Measurements from ENCODE around the gene IRF7.

Gene IRF7

DNA sequence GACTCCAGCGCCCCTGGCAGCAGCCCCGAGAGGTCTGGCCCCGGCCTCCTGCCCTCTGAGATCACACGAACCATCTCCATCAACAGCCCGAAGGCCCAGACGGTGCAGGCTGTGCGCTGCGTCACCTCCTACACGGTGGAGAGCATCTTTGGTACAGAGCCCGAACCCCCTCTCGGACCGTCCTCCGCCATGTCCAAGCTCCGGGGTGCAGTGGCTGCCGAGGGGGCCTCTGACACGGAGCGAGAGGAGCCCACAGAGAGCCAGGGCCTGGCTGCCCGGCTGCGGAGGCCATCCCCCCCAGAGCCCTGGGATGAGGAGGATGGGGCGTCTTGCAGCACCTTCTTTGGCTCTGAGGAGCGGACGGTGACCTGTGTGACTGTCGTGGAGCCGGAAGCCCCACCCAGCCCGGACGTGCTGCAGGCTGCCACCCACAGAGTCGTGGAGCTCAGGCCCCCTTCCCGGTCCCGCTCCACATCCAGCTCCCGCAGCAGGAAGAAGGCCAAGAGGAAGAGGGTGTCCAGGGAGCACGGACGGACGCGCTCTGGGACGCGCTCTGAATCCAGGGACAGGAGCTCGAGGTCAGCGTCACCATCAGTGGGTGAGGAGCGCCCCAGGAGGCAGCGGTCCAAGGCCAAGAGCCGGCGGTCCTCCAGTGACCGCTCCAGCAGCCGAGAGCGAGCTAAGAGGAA, 7.6 kb downstream of the IRF7 start:
- no peak for DNase-seq

DNA sequence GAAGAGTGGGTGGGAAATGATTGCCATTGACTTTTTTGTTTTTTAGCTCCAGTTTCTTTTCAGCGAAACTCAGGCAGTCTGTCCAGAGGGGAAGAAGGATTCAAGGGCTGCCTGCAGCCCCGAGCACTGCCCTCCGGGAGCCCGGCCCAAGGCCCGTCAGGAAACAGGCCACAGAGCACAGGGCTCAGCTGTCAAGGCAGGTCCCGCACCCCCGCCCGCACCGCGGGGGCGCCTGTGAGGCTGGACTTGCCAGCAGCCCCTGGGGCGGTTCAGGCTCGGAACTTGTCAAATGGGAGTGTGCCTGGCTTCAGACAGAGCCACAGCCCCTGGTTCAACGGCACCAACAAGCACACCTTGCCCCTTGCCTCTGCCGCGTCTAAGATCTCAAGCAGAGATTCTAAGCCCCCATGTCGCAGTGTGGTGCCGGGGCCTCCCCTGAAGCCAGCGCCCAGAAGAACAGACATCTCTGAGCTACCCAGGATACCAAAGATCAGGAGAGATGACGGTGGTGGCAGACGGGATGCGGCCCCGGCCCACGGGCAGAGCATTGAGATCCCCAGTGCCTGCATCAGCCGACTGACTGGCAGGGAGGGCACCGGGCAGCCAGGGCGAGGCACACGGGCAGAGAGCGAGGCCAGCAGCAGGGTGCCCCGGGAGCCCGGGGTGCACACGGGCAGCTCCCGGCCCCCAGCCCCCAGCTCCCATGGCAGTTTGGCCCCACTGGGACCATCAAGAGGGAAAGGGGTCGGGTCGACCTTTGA, 8.6 kb downstream of the IRF7 start:
- no peak for DNase-seq

DNA sequence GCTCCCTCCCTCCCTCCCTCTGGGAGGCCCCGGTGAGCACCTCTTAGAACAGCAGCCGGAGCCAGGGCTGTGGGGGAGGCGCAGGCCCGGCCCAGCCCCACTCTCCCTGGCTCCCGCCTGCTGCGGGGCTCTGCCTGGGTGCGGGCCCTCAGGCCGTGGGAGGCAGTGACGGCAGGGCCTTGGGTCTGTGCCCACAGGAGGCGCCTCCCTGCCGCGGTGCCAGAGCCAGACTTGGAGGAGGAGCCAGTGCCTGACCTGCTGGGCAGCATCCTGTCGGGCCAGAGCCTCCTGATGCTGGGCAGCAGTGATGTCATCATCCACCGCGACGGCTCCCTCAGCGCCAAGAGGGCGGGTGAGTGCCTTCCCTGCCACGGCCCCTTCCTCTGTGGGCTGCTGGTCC, 9.5 kb downstream of the IRF7 start:
- DNase-seq, result no peak

DNA sequence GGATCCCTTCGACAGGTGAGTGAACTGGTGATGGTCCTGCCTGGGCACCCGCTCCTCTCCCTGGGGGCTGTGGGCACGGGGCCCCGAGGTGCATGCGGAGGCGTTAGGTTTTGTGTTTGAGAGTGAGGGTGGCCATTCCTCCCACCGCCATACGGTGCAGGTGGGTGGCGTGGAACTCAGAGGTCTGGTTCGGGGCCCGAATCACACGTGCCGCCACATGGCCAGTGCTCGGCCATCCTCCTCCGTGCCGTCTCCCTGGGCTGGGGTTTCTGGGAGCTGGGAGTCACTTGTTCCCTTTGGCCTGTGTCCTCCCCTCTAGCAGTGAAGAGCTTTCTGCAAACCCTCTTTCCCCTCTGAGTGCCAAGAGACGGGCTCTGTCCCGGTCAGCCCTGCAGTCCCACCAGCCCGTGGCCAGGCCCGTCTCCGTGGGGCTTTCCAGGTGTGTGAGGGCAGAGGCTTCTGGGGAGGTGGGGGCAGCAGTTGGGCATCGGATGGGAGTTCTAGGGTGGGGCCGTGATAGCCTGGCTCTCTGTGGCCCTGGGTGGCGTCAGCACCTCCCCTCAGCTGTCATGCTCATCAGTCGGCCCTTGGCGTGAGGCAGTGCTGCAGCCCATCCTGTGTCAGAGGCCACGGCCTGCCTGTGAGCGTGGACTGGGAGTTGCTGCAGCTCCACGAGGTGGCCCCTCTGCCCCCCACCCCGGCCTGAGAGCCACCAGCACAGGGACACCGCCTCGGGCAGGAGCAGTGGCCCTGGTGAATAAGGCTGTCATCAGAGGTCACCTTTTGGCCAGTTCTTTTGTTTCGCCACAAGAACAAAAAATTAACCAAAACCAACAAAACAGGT, 10.2 kb downstream of the IRF7 start:
- DNase-seq, result no peak

DNA sequence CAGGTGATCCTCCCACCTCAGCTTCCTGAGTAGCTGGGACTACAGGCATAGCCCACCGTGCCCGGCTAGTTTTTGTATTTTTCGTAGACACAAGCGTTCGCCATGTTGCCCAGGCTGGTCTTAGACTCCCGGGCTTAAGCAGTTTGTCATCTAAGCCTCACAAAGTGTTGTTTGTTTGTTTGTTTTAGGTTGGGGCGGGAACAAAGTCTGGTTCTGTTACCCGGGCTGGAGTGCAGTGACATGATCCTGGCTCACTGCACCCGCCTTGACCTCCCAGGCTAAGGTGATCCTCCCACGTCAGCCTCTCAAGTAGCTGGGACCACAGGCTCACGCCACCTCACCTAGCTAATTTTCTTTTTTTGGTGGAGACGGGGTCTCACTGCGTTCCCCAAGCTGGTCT, 12.6 kb downstream of the IRF7 start:
- DNase-seq, result no peak

DNA sequence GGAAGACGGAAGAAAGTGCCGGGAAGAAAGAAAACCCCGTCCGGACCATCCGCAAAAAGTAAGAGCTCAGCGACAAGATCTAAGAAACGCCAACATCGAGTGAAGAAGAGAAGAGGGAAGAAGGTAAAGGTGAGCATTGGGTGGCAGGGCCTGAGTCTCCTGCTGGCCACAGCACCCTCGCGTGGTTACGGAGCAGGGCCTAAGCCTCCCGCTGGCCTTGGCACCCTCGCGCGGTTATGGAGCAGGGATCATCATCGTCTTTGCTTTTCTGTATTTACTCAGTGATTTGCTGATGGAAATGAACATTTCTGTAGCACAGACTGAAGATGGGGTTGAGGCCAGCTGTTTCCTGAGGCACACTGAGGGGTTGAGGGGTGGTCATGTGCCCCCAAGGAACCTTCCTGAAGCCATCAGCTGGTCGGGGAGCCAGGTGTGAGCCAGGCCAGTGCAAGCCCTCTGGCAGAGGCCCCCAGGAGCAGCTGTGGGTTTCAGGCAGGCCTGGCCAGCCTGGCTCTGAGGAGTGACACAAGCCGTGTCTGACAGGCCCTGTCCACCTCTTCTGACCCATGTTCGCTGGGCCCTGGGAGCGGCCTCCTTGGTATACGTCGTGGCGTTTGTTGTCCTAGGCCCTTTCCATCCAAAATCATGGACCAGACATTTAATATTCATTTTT, 14.0 kb downstream of the IRF7 start:
- DNase-seq, result no peak

DNA sequence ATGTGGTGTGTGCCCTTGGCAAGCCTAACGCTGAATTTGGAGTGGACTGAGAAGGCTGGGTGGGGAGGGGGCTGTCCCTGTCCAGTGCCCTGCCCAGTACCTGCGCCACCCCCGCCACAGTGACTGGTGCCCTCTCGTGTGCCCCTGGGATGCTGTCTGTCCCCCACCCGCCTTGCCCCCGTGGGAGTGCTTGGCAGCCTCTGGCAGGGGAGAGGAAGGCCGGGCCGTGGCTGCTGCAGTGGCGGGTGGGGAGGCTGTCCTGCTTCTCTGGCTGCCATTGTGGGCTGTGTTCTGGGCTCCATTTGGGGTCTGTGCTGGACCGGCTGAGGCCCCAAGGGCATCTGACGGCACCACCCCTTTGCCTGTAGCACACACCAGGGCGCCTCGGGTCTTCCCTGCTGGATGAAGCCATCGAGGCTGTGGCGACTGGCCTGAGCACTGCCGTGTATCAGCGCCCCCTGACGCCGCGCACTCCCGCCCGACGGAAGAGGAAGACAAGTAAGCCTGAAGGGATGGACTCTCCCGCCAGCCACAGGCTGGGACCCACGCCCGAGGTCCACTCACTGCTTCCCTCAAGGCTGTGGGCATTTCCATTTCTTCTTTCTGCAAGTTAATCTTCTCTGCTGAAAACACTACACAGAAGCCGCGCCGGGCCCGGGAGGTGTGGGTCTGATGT, 17.6 kb downstream of the IRF7 start:
- no peak for DNase-seq

DNA sequence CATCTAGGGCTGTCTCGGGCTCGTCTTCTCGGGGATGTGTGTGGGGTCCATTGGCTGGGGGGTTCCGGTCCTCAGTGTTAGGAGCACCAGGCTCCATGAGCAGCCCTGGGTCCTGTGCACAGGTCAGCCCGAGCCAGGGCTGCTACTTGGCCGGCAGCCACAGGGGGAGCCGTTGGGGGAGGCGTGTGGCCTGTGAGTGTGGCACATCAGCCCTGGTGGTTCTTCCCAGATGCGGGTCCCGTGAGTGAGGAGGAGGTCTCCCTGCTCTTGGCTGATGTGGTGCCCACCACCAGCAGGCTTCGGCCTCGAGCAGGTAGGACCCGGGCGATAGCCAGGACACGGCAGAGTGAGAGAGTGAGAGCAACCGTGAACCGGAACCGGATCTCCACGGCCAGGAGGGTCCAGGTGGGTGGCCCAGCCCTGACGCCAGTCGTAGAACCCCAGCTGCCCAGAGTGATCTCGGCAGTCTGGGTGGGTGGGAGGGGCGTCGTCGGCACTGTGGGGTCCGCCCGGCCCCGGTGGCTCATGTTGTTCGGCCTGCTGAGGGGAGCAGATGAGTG, 18.5 kb downstream of the IRF7 start:
- DNase-seq, result no peak

DNA sequence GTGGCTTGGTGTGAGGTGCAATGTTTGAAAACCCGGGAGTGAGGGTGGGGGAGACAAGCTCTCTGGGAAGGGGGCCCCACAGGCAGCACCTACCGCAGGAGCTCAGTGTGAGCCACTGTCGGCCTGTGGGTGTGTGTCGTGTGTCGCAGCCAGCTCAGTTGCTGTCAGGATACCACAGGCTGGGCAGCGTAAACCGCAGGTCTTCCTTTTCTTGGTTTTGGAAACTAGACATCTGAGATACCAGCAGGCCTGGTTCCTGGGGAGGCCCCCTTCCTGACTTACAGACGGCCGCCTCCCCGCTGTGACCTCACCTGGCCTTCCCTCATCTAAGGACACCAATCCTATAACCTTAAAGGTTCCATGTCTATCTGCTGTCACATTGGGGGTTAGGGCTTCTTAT, 19.4 kb downstream of the IRF7 start:
- DNase-seq, result no peak

DNA sequence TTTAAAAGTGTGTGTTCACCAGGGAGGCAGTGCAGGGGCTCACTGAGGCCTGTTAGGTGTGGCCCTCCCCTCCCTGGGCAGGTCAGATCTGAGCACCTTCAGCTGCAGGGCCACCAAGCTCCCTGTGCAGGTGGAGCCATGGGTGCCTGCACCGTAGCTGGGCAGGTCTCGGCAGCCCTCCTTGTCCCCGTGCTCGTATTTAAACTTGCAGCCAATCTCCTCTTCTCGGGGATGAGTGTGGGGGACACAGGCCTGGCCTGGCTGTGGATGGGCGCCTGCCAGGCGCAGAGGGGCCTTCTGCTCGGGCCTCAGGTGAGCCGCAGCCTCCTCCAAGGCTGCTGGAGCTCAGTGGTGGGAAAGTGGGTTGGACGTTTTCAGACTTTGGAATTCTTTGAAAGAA, 20.4 kb downstream of the IRF7 start:
- no peak for DNase-seq

DNA sequence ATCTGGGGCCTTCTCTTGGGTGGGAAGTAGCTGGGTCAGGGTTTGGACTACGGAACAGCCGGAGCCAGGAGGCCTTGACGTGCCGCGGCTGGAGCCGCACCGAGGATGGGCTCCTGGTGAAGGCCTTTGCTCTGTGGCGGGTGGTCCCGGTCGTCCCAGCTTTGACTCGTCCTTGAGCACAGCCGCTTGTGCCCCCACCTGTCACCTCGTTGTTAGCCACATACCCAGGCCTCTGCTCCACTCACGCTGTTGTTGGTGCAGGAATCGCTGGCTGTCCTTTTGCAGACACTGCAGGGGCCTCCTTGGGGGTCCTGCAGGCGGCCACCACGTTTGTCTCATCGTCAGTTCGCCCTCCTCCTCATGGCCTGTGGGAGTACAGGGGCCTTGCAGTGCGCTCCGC, 22.4 kb downstream of the IRF7 start:
- no peak for DNase-seq

DNA sequence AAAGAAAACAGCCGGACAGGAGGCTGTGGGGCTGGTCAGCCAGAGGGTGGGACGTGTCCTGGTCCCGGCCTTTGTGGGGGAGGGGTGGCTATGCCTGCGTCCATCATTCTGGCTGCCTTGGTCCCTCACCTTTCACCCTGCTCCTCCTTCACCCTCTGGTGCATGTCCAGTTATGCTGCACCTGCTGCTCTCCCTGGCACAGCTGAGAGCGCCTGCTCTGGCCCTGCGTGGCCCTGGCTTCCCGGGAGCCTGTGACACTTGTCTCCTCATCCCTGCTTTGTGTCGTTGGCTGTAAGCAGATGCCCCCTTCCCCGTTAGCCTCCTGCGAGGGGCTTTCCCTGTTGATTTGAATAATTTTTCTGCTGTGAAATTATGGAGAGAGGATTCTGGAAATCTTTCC, 22.8 kb downstream of the IRF7 start:
- DNase-seq, result no peak

DNA sequence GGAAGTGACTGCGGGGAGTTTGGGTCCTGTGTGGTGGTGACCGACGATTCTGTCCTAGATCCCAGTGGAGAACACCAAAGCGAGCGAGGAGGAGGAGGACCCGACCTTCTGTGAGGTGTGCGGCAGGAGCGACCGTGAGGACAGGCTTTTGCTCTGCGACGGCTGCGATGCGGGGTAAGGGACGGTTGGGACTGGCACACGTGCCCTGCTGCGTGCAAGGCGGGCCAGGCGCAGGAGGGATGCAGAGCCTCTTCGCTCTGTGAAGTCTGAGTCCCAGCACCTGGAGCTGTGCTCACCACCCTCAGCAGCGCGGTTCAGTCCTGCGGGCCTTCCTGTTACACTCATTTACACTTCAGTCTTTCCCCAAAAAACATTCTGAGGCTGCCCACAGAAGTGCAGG, 23.2 kb downstream of the IRF7 start:
- no peak for DNase-seq

DNA sequence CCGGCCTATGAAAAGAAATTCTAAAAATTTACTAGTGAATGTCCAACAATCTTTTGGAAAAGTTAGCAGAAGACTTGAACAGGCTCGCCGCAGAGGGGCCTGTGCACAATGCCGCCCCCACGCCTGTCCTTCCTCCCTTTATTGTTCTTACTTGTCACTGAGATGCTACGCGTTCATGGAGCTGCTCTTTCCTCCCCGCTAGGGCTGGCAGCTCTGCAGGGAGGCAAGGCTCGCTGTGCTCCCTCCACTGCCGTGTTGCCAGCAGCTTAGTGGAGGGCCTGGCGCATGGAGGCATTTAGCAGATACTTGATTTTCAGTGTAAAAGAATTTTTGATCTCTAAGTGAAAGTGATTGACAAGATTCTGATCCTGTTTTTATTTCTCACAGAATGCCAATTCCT, 24.8 kb downstream of the IRF7 start:
- no peak for DNase-seq

DNA sequence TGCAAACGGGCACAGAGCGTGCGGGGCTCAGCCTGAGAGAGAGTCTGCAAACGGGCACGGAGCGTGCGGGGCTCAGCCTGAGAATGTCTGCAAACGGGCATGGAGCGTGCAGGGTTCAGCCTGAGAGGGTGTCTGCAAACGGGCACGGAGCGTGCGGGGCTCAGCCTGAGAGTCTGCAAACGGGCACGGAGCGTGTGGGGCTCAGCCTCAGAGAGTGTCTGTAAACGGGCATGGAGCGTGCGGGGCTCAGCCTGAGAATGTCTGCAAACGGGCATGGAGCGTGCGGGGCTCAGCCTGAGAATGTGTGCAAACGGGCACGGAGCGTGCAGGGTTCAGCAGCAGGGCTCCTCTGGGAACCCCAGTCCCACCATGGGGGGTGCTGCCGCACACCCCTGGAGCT, 26.0 kb downstream of the IRF7 start:
- no peak for DNase-seq

DNA sequence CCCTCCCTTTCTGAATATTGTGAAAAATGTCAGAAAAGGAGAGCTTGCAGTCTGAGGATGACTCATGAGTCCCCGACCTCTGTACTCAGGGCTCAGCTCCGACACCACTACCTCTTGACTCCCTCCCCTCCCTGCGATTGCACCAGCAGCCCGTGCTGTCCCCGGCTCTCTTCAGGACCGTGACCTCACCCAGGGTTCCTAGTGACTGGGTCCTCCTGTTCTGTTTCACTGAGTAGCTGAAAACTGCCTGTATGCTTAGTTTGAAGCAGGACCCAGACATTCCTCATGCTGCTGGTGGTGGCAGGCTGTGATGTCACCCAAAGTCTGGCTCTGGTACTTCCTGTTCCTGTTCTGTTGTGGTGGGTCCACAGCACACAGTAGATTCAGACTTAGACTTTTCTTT, 27.8 kb downstream of the IRF7 start:
- DNase-seq, result peak; percentile 96

DNA sequence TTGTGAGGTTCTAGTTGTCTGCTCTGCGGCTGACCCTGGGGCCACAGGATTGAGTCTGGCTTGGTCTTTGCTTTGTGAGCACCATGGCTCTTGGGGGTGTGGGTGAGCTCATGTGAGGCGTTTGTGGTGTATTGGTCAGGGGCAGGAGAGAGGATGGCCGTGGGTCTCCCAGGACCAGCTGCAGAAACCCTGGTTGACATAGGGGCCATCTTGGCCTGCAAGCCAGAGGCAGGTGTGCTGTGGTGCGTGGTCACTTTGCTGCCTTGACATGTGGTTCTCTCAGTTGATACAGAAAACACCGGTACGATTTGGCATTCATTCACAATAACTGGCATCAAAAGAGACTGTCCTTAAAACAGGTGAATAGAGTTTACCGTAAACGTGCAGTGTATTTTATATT, 28.2 kb downstream of the IRF7 start:
- no peak for DNase-seq

DNA sequence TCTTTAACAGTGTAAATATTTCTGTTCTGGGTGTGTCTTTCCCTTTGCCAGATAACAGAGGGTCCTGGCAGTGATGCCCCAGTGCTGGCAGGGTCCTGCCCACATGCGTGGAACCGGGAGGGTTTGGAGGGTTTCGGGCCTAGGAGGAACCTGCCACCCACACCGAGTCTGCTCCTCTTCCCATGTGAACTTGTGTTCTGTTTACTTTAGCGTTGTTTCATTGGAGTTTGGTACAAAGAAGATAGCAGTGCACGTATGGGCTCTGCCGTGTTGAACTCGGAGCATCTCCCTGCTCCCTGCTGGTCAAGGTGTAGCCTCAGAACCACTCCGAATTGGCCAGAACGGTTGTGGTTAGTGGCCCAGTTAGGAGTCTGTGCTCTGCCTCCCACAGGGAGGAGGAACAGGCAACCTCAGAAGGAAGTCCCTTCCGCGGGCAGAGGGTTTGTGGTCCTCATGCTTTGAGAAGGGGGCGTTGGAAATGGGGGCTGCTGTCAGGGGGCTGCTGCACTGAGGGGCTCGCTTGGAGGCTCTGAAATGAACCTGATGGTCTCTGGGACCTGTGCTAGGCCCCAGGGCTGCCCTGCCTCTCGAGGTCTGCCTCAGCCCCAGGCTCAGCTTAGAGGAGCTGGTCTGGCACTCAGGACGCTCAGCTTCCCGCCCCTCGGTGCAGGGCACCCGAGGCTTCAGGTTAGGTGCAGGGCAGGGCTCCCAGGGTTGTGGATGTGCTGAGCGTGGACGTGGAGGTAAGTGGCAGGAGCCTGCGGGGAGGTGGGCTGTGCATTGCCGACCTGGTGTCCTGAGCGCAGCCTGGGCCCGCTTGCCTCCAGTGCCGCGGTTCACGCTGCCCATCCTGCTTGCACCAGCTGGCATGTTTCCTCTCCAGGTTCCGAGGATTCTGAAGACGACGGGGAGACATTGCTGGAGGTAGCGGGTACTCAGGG, 29.1 kb downstream of the IRF7 start:
- DNase-seq, result no peak

DNA sequence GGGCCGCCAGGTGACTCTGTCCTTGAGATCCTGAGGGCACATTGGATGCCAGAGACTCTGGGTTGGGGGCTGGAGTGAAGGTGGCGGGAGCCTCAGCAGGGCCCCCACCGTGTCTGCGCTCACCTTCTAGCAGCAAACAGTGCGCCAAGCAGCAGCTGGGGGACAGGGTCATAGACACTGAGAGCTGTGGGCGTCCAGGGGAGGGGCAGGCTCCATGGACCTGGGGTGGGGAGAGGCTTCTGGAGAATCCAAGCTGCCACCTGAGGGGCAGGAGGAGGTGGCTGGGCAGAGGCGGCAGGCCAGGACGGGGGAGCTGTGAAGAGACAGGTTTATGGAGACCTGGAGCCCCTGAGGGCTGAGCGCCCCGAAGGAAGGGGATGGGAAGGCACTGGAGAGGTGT, 31.5 kb downstream of the IRF7 start:
- no peak for DNase-seq

DNA sequence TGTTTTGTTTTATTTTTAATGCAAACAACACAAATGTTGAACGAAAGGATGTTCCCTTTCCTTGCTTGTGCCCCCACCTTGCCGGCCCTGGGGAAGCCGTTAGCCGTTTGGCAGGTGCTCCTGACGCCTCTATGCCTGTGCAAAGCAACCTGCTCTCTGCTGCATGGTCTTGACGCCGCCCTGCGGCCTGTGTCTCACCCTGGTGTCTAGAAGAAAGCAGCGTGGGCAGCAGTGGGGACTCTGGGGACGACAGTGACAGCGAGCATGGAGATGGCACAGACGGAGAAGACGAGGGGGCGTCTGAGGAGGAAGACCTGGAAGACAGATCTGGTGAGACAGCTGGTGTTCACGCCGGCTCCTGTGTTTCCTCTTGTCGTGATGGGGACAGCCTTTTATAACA, 34.0 kb downstream of the IRF7 start:
- no peak for DNase-seq

DNA sequence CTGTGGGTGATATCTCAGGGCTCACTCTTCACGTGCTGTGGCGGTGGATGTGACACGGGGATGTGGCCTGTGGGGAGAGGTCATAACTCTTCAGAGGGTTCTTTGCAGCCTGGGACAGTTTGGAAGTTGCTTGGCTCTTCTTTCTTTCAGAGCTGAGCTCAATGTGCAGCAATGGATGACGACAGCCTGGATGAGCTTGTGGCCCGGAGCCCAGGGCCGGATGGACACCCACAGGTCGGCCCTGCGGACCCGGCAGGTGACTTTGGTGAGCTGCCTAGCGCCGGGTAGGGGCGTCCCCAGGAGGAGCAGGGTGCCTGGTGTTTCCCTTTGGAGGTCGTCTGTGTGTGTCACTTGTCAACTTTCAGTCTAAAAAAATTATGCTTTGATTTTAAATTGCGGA, 34.4 kb downstream of the IRF7 start:
- DNase-seq, result no peak

All from Kasumi-1 (cell line).